ENCODE data around the gene CASP8AP2. TPM values are rescaled to one million over a fixed set of nuclear protein-coding genes. Genes with fewer than 3 reads are reported as not detected.

CASP8AP2 gene
- total RNA-seq, 2 donors from 2014 or later: 13.9 to 23.8 TPM

GRCh38 chr6:89793586-89793985, 36.1 kb upstream of the CASP8AP2 start:
- Histone ChIP-seq H3K27me3 (replicated peaks; ENCODE audit: insufficient read depth) (no peaks in the 10 kb centered on the region), H3K4me1 (ENCODE audit: control insufficient read depth in 1 of 2, low read depth in 2 of 2) (no peaks in the 10 kb centered on the region)

GRCh38 chr6:89794324-89794723, 35.4 kb upstream of the CASP8AP2 start:
- Histone ChIP-seq H3K27ac (no peak overlapping the region), H3K36me3 (peaks cover 3% of the 10 kb centered on the region), H3K27me3 (replicated peaks; ENCODE audit: insufficient read depth) (no peaks in the 10 kb centered on the region), H3K9me3 (no peaks in the 10 kb centered on the region), H3K4me3 (no peak overlapping the region), H3K4me1 (ENCODE audit: control insufficient read depth in 1 of 2, low read depth in 2 of 2) (no peaks in the 10 kb centered on the region)
- TF ChIP-seq CTCF (IDR thresholded peaks at IDR 0.05): no peak
- no peak for DNase-seq (ENCODE audit: low spot score)
- no peak for ATAC-seq (ENCODE audit: insufficient number of reproducible peaks, low FRiP score, low read depth)

More at GRCh38 chr6:89793586-89793985, 36.1 kb upstream of the CASP8AP2 start:
- TF ChIP-seq CTCF (IDR thresholded peaks at IDR 0.05): no peak
- no peak for DNase-seq (ENCODE audit: low spot score)
- no peaks in the 10 kb centered on the region for H3K9me3 ChIP-seq
- H3K36me3 ChIP-seq: peaks cover 3% of the 10 kb centered on the region
- no peak overlapping the region for H3K4me3 ChIP-seq
- ATAC-seq (ENCODE audit: insufficient number of reproducible peaks, low FRiP score, low read depth): no peak
- no peak overlapping the region for H3K27ac ChIP-seq

GRCh38 chr6:89797317-89797716, 32.4 kb upstream of the CASP8AP2 start:
- DNase-seq (ENCODE audit: low spot score) (peak; percentile 24), ATAC-seq (ENCODE audit: insufficient number of reproducible peaks, low FRiP score, low read depth) (peak; percentile 58)
- Histone ChIP-seq H3K4me3 (no peak overlapping the region), H3K36me3 (peaks cover 3% of the 10 kb centered on the region), H3K27ac (no peak overlapping the region), H3K4me1 (ENCODE audit: control insufficient read depth in 1 of 2, low read depth in 2 of 2) (no peaks in the 10 kb centered on the region), H3K27me3 (replicated peaks; ENCODE audit: insufficient read depth) (no peaks in the 10 kb centered on the region), H3K9me3 (no peaks in the 10 kb centered on the region)
- TF ChIP-seq CTCF (IDR thresholded peaks at IDR 0.05): no peak

GRCh38 chr6:89799096-89799495, 30.6 kb upstream of the CASP8AP2 start:
- no peaks in the 10 kb centered on the region for H3K36me3 ChIP-seq
- DNase-seq (ENCODE audit: low spot score) (no peak), ATAC-seq (ENCODE audit: insufficient number of reproducible peaks, low FRiP score, low read depth) (no peak)
- no peaks in the 10 kb centered on the region for H3K4me1 ChIP-seq (ENCODE audit: control insufficient read depth in 1 of 2, low read depth in 2 of 2)
- TF ChIP-seq CTCF (IDR thresholded peaks at IDR 0.05): no peak
- H3K4me3 ChIP-seq: no peak overlapping the region
- no peaks in the 10 kb centered on the region for H3K27me3 ChIP-seq (replicated peaks; ENCODE audit: insufficient read depth)
- no peak overlapping the region for H3K27ac ChIP-seq
- no peaks in the 10 kb centered on the region for H3K9me3 ChIP-seq

GRCh38 chr6:89799756-89800155, 29.9 kb upstream of the CASP8AP2 start:
- no peak overlapping the region for H3K4me3 ChIP-seq
- ATAC-seq (ENCODE audit: insufficient number of reproducible peaks, low FRiP score, low read depth): no peak
- H3K9me3 ChIP-seq: no peaks in the 10 kb centered on the region
- H3K27me3 ChIP-seq (replicated peaks; ENCODE audit: insufficient read depth): no peaks in the 10 kb centered on the region
- H3K27ac ChIP-seq: no peak overlapping the region
- no peak for DNase-seq (ENCODE audit: low spot score)
- no peak for TF ChIP-seq CTCF (IDR thresholded peaks at IDR 0.05)
- H3K4me1 ChIP-seq (ENCODE audit: control insufficient read depth in 1 of 2, low read depth in 2 of 2): no peaks in the 10 kb centered on the region
- no peaks in the 10 kb centered on the region for H3K36me3 ChIP-seq

Data from thoracic aorta (tissue), 2 donors.